HepG2 (cell line): ENCODE measurements around the gene MRGPRF. TPM values are rescaled to one million over a fixed set of nuclear protein-coding genes. Genes with fewer than 3 reads are reported as not detected.

Source experiments
- ATAC-seq: fragments of 200-7000 bp; cut with Tn5 transposase; 3 replicates; pipeline ENCODE4 v1.9.1; 2020; ENCODE audit warnings: mild to moderate bottlenecking, moderate library complexity
- BruUV-seq: library from RNA; stranded (reverse); fragments of 400-500 nt; replicated peaks from 2 replicates; lab custom pipeline; 2021; lab: Mats Ljungman, UMichigan
- CTCF ChIA-PET: fragments of 300-600 bp; formaldehyde crosslinking; extraction: SDS; loops from one replicate; lab custom pipeline; 2021; ENCODE audit warnings: low total read pairs, inconsistent platforms, low intra/inter-chr PET ratio; lab: Yijun Ruan, JAX
- POLR2A ChIA-PET: fragments of 350-600 bp; sonication (Branson Sonifier 250); formaldehyde crosslinking; loops from one replicate; lab custom pipeline; 2020; ENCODE audit warnings: antibody characterized with exemption, inconsistent platforms; lab: Yijun Ruan, JAX
- DNase-seq: peaks from one replicate; pipeline ENCODE4 v3.0.0-alpha.2; 2015; ENCODE audit warnings: low spot score
- FAIRE-seq: peaks from 3 replicates; lab custom pipeline; 2011; peaks lifted over from hg19 to GRCh38; lab: Jason Lieb, UNC
- H2AFZ ChIP-seq: one replicate; pipeline ENCODE4 v1.6.1; 2011; ENCODE audit warnings: low read length, inconsistent platforms
- H3K27ac ChIP-seq: fragments of 300-600 bp; 3 replicates; pipeline ENCODE4 v1.8.0; 2011; ENCODE audit warnings: mixed run types, mild to moderate bottlenecking, mixed read lengths, low read length, inconsistent platforms; ENCODE audit not compliant: insufficient read depth; ENCODE audit errors: extremely low read length
- H3K27me3 ChIP-seq, 2 experiments: fragments of 200-600 bp in 1 of 2; 2 replicates in 1 of 2; 3 replicates in 1 of 2; pipeline versions ENCODE4 v1.6.0 to v1.8.0; 2011; ENCODE audit warnings: low read length in 2 of 2, mild to moderate bottlenecking in 2 of 2, moderate library complexity in 2 of 2, inconsistent platforms in 1 of 2; ENCODE audit not compliant: insufficient read depth in 2 of 2, control insufficient read depth in 1 of 2
- H3K36me3 ChIP-seq, 2 experiments: fragments of 200-600 bp in 1 of 2; replicated peaks in 1 of 2; 2 replicates in 1 of 2; 3 replicates in 1 of 2; pipeline versions ENCODE4 v1.5.1 to v1.8.0; 2011; ENCODE audit warnings: low read length in 2 of 2, inconsistent platforms in 1 of 2; ENCODE audit not compliant: insufficient read depth in 2 of 2, control insufficient read depth in 1 of 2
- H3K4me1 ChIP-seq: 2 replicates; pipeline ENCODE4 v1.5.1; 2012; ENCODE audit warnings: low read length, inconsistent platforms; ENCODE audit not compliant: insufficient read depth
- H3K4me2 ChIP-seq: 2 replicates; pipeline ENCODE4 v1.6.0; 2011; ENCODE audit warnings: low read depth, low read length, inconsistent platforms
- H3K4me3 ChIP-seq, 3 experiments: fragments of 200-600 bp in 1 of 3; sonication (generic), shearing (Covaris generic) in 1 of 3; replicated peaks in 1 of 3; 2 replicates each; pipeline ENCODE4 v1.5.1; 2011 to 2016; ENCODE audit warnings: low read length in 3 of 3, inconsistent platforms in 2 of 3, low read depth in 2 of 3, mild to moderate bottlenecking in 2 of 3, control low read depth in 1 of 3, mixed read lengths in 1 of 3; ENCODE audit not compliant: insufficient read depth in 1 of 3
- H3K79me2 ChIP-seq: one replicate; pipeline ENCODE4 v1.6.1; 2011; ENCODE audit warnings: low read length, inconsistent platforms; ENCODE audit not compliant: insufficient read depth
- H3K9ac ChIP-seq: 2 replicates; pipeline ENCODE4 v1.6.0; 2011; ENCODE audit warnings: mild to moderate bottlenecking, low read depth, low read length, inconsistent platforms; ENCODE audit not compliant: insufficient read depth
- H3K9me3 ChIP-seq: 2 replicates; pipeline ENCODE4 v1.5.1; 2012; ENCODE audit warnings: mild to moderate bottlenecking, low read length
- H4K20me1 ChIP-seq: 2 replicates; pipeline ENCODE4 v1.6.0; 2011; ENCODE audit warnings: inconsistent platforms, mild to moderate bottlenecking, low read length, moderate library complexity; ENCODE audit not compliant: insufficient read depth
- GLI4 ChIP-seq: sonication (generic); formaldehyde crosslinking; IDR thresholded peaks from 2 replicates; pipeline ENCODE4 v1.5.1; 2020; ENCODE audit warnings: missing genetic modification reagents, mild to moderate bottlenecking, moderate library complexity, borderline replicate concordance
- KDM2A ChIP-seq: sonication (generic); formaldehyde crosslinking; IDR thresholded peaks from 2 replicates; pipeline ENCODE4 v1.4.0; 2020; ENCODE audit warnings: low read depth, missing genetic modification reagents, borderline replicate concordance
- ONECUT2 ChIP-seq: sonication (generic); formaldehyde crosslinking; IDR thresholded peaks from 2 replicates; pipeline ENCODE4 v1.4.0; 2020; ENCODE audit warnings: missing genetic modification reagents
- PHF5A ChIP-seq: IDR thresholded peaks from one replicate; pipeline ENCODE4 v1.6.1; 2018; ENCODE audit warnings: low read depth, missing genetic modification reagents; ENCODE audit not compliant: unreplicated experiment
- PHF8 ChIP-seq: sonication (generic); formaldehyde crosslinking; IDR thresholded peaks from 2 replicates; pipeline ENCODE4 v1.5.0; 2020; ENCODE audit warnings: missing genetic modification reagents
- SRY ChIP-seq: sonication (generic); formaldehyde crosslinking; IDR thresholded peaks from 2 replicates; pipeline ENCODE4 v1.8.0; 2022; ENCODE audit warnings: mild to moderate bottlenecking, missing genetic modification reagents
- USF2 ChIP-seq, 2 experiments: sonication (generic) in 1 of 2; formaldehyde crosslinking in 1 of 2; IDR thresholded peaks; 2 replicates each; pipeline versions ENCODE4 v1.5.1 to v1.6.1; 2011 to 2020; ENCODE audit warnings: borderline replicate concordance in 1 of 2, low read depth in 1 of 2, low read length in 1 of 2, mild to moderate bottlenecking in 1 of 2, missing genetic modification reagents in 1 of 2, moderate library complexity in 1 of 2
- WGBS: methylation state at CpG from one replicate; pipeline ENCODE4 v1.1.6; 2017; ENCODE audit warnings: low lambda C conversion rate; 5-methylcytosine and 5-hydroxymethylcytosine counted together
- in situ Hi-C: cut with HindIII; loops from 2 replicates; pipeline ENCODE4 v1.10.0; 2017; ENCODE audit warnings: low pct_unique_long_range_greater_than_20kb; ENCODE audit not compliant: extremely low pct_ligation_motif_present
- intact Hi-C: fragments of 100-400 bp; cut with micrococcal nuclease; formaldehyde crosslinking; loops from one replicate; pipeline ENCODE4 v1.10.0; 2022; ENCODE audit not compliant: unreplicated experiment
- polyA plus RNA-seq, 8 experiments: library from polyadenylated mRNA; depleted of rRNA in 3 of 8; stranded (reverse) in 7 of 8; unstranded in 1 of 8; fragments of >200 nt; fragmentation: Illumina TruSeq in 4 of 8; extraction: Trizol in 4 of 8; gene quantifications; 2 replicates each; pipeline versions ENCODE4 v1.2.1 to v1.2.3, GENCODE V29; 2011 to 2016; ENCODE audit warnings: low read depth in 4 of 8, missing spikeins in 1 of 8, mixed read lengths in 1 of 8; ENCODE audit not compliant: insufficient read depth in 1 of 8
- total RNA-seq, 5 experiments: library from RNA; depleted of rRNA; stranded (reverse); fragments of >200 nt; fragmentation: Illumina TruSeq; extraction: Trizol; gene quantifications; 2 replicates each; pipeline ENCODE4 v1.2.3, GENCODE V29; 2016; ENCODE audit warnings: low read depth in 1 of 5

The MRGPRF gene
- total and polyA plus RNA-seq, 2 of the 13 experiments (the other 11 are each of a cell fraction or from before 2014, with no cell fraction given) = not detected

- no TSS peak for BruUV-seq
- Histone ChIP-seq H3K4me2 (no peak overlapping the region), H3K9ac (no peak overlapping the region), H3K27ac (no peak overlapping the region), H3K27me3 (peaks cover 3 to 25% of the 10 kb centered on the region in 2 experiments; a peak in 4 of 5 replicates), H3K79me2 (no peaks in the 10 kb centered on the region), H4K20me1 (no peaks in the 10 kb centered on the region), H3K4me3 (no peak overlapping the region), H3K4me1 (no peaks in the 10 kb centered on the region), H3K9me3 (no peaks in the 10 kb centered on the region), H3K36me3 (no peaks in the 10 kb centered on the region), H2AFZ (no peak overlapping the region)
- 13% methylated on average over 6 of the region's 16 CpGs for WGBS
- ChIA-PET CTCF (no interaction called here), POLR2A (no interaction called here)
- in situ Hi-C loops = no loop called here
- FAIRE-seq = no peak
- intact Hi-C loops = no loop called here
- DNase-seq = no peak
- TF ChIP-seq USF2 (IDR thresholded peaks at IDR 0.05; ENCODE audit: low read depth, low read length) = no peak
- no peak for TF ChIP-seq USF2 (CRISPR knock-in tag; IDR thresholded peaks at IDR 0.05; ENCODE audit: borderline replicate concordance)
- TF ChIP-seq ONECUT2 = no peak
- no peak for TF ChIP-seq PHF8
- TF ChIP-seq SRY (CRISPR knock-in tag) = no peak
- no peak for TF ChIP-seq KDM2A (CRISPR knock-in tag)
- no peak for TF ChIP-seq GLI4 (CRISPR knock-in tag)
- TF ChIP-seq PHF5A (CRISPR knock-in tag) = no peak
- no peak for ATAC-seq
These were observed 21.9 kb downstream of the MRGPRF start for GRCh38 chr11:68990995-68991780.
